HepG2 (cell line): ENCODE data around the gene IL1A. TPM values are rescaled to one million over a fixed set of nuclear protein-coding genes. Genes with fewer than 3 reads are reported as not detected.

ENCODE experiments used
- AKAP8 ChIP-seq: sonication (generic); formaldehyde crosslinking; IDR thresholded peaks from 2 replicates; pipeline ENCODE4 v1.5.1; 2020; ENCODE audit warnings: mild to moderate bottlenecking, missing genetic modification reagents
- BORCS8-MEF2B ChIP-seq: sonication (generic); formaldehyde crosslinking; IDR thresholded peaks from 2 replicates; pipeline ENCODE4 v1.8.0; 2022; ENCODE audit warnings: mild to moderate bottlenecking, missing genetic modification reagents
- JUN ChIP-seq: sonication (generic); formaldehyde crosslinking; IDR thresholded peaks from 2 replicates; pipeline ENCODE4 v1.4.0; 2020; ENCODE audit warnings: mild to moderate bottlenecking, missing genetic modification reagents
- KLF16 ChIP-seq, 2 experiments: sonication (generic) in 1 of 2; formaldehyde crosslinking in 1 of 2; IDR thresholded peaks; 2 replicates each; pipeline versions ENCODE4 v1.6.1 to v1.8.0; 2016 to 2023; ENCODE audit warnings: missing genetic modification reagents in 2 of 2, missing compliant biosample characterization in 1 of 2
- KLF6 ChIP-seq: IDR thresholded peaks from 2 replicates; pipeline ENCODE4 v1.8.0; 2016; ENCODE audit warnings: missing biosample characterization, missing genetic modification reagents
- MAFK ChIP-seq, 2 experiments: IDR thresholded peaks in 1 of 2; conservative IDR thresholded peaks in 1 of 2; 2 replicates each; pipeline ENCODE4 v1.6.1; 2011; ENCODE audit warnings: improper control_type of control experiment in 2 of 2, low read length in 2 of 2
- SALL1 ChIP-seq: sonication (generic); formaldehyde crosslinking; IDR thresholded peaks from 2 replicates; pipeline ENCODE4 v1.8.0; 2022; ENCODE audit warnings: mild to moderate bottlenecking, missing genetic modification reagents
- ZFP41 ChIP-seq: sonication (generic); formaldehyde crosslinking; IDR thresholded peaks from 2 replicates; pipeline ENCODE4 v1.4.0; 2020; ENCODE audit warnings: mild to moderate bottlenecking, missing genetic modification reagents, borderline replicate concordance
- ZNF274 ChIP-seq: sonication (generic); formaldehyde crosslinking; IDR thresholded peaks from 2 replicates; pipeline ENCODE4 v1.5.1; 2020; ENCODE audit warnings: mild to moderate bottlenecking, missing genetic modification reagents
- ZNF30 ChIP-seq: sonication (generic); formaldehyde crosslinking; IDR thresholded peaks from 2 replicates; pipeline ENCODE4 v1.5.0; 2020; ENCODE audit warnings: mild to moderate bottlenecking, missing genetic modification reagents
- ZNF614 ChIP-seq: IDR thresholded peaks from 2 replicates; pipeline ENCODE4 v1.6.1; 2018; ENCODE audit warnings: missing biosample characterization, missing genetic modification reagents, inconsistent platforms, borderline replicate concordance
- ZNF615 ChIP-seq: sonication (generic); formaldehyde crosslinking; IDR thresholded peaks from 2 replicates; pipeline ENCODE4 v1.5.0; 2020; ENCODE audit warnings: mild to moderate bottlenecking, missing genetic modification reagents, borderline replicate concordance
- ZNF775 ChIP-seq: sonication (generic); formaldehyde crosslinking; IDR thresholded peaks from 2 replicates; pipeline ENCODE4 v1.4.0; 2020; ENCODE audit warnings: missing genetic modification reagents, mild to moderate bottlenecking, moderate library complexity, borderline replicate concordance
- ZNF784 ChIP-seq: sonication (generic); formaldehyde crosslinking; IDR thresholded peaks from 2 replicates; pipeline ENCODE4 v1.5.1; 2020; ENCODE audit warnings: missing genetic modification reagents, mild to moderate bottlenecking, borderline replicate concordance
- polyA plus RNA-seq, 8 experiments: library from polyadenylated mRNA; depleted of rRNA in 3 of 8; stranded (reverse) in 7 of 8; unstranded in 1 of 8; fragments of >200 nt; fragmentation: Illumina TruSeq in 4 of 8; extraction: Trizol in 4 of 8; gene quantifications; 2 replicates each; pipeline versions ENCODE4 v1.2.1 to v1.2.3, GENCODE V29; 2011 to 2016; ENCODE audit warnings: low read depth in 4 of 8, missing spikeins in 1 of 8, mixed read lengths in 1 of 8; ENCODE audit not compliant: insufficient read depth in 1 of 8
- total RNA-seq, 5 experiments: library from RNA; depleted of rRNA; stranded (reverse); fragments of >200 nt; fragmentation: Illumina TruSeq; extraction: Trizol; gene quantifications; 2 replicates each; pipeline ENCODE4 v1.2.3, GENCODE V29; 2016; ENCODE audit warnings: low read depth in 1 of 5
- TF ChIP-seq, protein P1 (sequence below): sonication (generic); formaldehyde crosslinking; IDR thresholded peaks from 2 replicates; pipeline ENCODE4 v1.5.1; 2020; ENCODE audit warnings: mild to moderate bottlenecking, missing genetic modification reagents, borderline replicate concordance
- TF ChIP-seq, protein P2 (sequence below): sonication (generic); formaldehyde crosslinking; IDR thresholded peaks from 2 replicates; pipeline ENCODE4 v1.5.1; 2020; ENCODE audit warnings: missing genetic modification reagents, mild to moderate bottlenecking, borderline replicate concordance
- TF ChIP-seq, protein P3 (sequence below): IDR thresholded peaks from 2 replicates; pipeline ENCODE4 v1.6.1; 2012; ENCODE audit warnings: low read depth, low read length, improper control_type of control experiment

IL1A gene
- total and polyA plus RNA-seq, 2 of the 13 experiments (the other 11 are each of a cell fraction or from before 2014, with no cell fraction given): not detected

DNA sequence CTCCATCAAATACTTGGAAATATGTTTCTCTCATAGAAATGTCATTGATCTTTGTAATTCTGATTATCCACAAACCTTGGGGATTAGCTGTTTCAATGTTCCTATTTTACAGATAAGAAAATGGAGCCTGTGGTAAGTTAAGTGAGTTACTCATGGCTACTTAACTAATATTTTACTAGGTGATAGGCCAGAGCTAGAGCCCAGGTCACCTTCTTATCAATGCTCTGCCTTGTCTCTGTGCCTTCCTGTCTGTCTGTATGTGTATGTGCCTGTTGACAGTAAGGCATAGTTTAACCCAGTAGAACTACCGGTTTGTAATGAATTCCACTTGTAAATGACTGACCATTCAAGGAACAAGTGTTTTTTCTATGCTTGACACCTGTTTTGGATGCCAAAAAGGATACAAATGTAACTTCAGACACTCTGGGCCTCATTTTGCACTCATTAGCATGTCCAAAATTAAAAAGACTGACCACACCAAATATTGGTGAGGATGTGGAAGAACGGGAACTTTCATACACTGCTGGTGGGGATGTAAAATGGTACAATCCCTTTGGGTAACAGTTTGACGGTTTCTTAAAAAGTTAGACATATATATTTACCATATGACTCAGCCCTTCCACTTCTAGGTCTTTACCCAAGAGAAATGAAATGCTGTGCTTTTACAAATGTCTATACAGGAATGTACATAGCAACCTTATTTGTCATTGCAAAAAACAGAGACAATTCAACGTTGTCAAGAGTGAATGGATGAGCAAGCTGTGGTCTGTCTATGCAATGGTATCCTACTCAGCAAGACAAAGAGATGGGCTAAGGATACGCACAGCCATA, 19.6 kb upstream of the IL1A start (continued):
- TF ChIP-seq, protein P1, sequence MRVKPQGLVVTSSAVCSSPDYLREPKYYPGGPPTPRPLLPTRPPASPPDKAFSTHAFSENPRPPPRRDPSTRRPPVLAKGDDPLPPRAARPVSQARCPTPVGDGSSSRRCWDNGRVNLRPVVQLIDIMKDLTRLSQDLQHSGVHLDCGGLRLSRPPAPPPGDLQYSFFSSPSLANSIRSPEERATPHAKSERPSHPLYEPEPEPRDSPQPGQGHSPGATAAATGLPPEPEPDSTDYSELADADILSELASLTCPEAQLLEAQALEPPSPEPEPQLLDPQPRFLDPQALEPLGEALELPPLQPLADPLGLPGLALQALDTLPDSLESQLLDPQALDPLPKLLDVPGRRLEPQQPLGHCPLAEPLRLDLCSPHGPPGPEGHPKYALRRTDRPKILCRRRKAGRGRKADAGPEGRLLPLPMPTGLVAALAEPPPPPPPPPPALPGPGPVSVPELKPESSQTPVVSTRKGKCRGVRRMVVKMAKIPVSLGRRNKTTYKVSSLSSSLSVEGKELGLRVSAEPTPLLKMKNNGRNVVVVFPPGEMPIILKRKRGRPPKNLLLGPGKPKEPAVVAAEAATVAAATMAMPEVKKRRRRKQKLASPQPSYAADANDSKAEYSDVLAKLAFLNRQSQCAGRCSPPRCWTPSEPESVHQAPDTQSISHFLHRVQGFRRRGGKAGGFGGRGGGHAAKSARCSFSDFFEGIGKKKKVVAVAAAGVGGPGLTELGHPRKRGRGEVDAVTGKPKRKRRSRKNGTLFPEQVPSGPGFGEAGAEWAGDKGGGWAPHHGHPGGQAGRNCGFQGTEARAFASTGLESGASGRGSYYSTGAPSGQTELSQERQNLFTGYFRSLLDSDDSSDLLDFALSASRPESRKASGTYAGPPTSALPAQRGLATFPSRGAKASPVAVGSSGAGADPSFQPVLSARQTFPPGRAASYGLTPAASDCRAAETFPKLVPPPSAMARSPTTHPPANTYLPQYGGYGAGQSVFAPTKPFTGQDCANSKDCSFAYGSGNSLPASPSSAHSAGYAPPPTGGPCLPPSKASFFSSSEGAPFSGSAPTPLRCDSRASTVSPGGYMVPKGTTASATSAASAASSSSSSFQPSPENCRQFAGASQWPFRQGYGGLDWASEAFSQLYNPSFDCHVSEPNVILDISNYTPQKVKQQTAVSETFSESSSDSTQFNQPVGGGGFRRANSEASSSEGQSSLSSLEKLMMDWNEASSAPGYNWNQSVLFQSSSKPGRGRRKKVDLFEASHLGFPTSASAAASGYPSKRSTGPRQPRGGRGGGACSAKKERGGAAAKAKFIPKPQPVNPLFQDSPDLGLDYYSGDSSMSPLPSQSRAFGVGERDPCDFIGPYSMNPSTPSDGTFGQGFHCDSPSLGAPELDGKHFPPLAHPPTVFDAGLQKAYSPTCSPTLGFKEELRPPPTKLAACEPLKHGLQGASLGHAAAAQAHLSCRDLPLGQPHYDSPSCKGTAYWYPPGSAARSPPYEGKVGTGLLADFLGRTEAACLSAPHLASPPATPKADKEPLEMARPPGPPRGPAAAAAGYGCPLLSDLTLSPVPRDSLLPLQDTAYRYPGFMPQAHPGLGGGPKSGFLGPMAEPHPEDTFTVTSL (CRISPR knock-in tag): peak; percentile 92
- TF ChIP-seq ZNF615 (CRISPR knock-in tag) (peak; percentile 17; the same call in 1 of the 2 replicates), ZNF775 (no peak), KLF6 (peak; percentile 21; the same call in 1 of the 2 replicates), BORCS8-MEF2B (no peak), KLF16 (CRISPR knock-in tag; IDR thresholded peaks at IDR 0.05) (0 out of 4 replicates have a peak, but pooled peaks of 1 of the 2 experiments have one; percentile 20), ZNF30 (no peak), AKAP8 (CRISPR knock-in tag) (no peak), SALL1 (CRISPR knock-in tag) (peak; percentile 24; the same call in 1 of the 2 replicates), ZNF274 (CRISPR knock-in tag) (no peak), ZNF614 (peak; percentile 33), ZFP41 (CRISPR knock-in tag) (no peak), JUN (0 out of 2 replicates have a peak, but pooled peaks have one; percentile 33), MAFK (conservative IDR thresholded peaks at IDR 0.05 in 1 of 2, IDR thresholded peaks at IDR 0.05 in 1 of 2; ENCODE audit: low read length in 2 of 2) (peak; percentile 60 to 73), ZNF784 (CRISPR knock-in tag) (no peak)
- TF ChIP-seq, protein P2, sequence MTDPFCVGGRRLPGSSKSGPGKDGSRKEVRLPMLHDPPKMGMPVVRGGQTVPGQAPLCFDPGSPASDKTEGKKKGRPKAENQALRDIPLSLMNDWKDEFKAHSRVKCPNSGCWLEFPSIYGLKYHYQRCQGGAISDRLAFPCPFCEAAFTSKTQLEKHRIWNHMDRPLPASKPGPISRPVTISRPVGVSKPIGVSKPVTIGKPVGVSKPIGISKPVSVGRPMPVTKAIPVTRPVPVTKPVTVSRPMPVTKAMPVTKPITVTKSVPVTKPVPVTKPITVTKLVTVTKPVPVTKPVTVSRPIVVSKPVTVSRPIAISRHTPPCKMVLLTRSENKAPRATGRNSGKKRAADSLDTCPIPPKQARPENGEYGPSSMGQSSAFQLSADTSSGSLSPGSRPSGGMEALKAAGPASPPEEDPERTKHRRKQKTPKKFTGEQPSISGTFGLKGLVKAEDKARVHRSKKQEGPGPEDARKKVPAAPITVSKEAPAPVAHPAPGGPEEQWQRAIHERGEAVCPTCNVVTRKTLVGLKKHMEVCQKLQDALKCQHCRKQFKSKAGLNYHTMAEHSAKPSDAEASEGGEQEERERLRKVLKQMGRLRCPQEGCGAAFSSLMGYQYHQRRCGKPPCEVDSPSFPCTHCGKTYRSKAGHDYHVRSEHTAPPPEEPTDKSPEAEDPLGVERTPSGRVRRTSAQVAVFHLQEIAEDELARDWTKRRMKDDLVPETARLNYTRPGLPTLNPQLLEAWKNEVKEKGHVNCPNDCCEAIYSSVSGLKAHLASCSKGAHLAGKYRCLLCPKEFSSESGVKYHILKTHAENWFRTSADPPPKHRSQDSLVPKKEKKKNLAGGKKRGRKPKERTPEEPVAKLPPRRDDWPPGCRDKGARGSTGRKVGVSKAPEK (CRISPR knock-in tag): no peak
- TF ChIP-seq, protein P3, sequence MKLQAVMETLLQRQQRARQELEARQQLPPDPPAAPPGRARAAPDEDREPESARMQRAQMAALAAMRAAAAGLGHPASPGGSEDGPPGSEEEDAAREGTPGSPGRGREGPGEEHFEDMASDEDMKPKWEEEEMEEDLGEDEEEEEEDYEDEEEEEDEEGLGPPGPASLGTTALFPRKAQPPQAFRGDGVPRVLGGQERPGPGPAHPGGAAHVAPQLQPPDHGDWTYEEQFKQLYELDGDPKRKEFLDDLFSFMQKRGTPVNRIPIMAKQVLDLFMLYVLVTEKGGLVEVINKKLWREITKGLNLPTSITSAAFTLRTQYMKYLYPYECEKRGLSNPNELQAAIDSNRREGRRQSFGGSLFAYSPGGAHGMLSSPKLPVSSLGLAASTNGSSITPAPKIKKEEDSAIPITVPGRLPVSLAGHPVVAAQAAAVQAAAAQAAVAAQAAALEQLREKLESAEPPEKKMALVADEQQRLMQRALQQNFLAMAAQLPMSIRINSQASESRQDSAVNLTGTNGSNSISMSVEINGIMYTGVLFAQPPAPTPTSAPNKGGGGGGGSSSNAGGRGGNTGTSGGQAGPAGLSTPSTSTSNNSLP: peak; percentile 95
